EL (cell line): Measurements from ENCODE around the gene CLNK.

ENCODE experiments used
- DNase-seq: peaks from one replicate; pipeline ENCODE4 v3.0.0-alpha.2; 2016

Gene CLNK

DNA sequence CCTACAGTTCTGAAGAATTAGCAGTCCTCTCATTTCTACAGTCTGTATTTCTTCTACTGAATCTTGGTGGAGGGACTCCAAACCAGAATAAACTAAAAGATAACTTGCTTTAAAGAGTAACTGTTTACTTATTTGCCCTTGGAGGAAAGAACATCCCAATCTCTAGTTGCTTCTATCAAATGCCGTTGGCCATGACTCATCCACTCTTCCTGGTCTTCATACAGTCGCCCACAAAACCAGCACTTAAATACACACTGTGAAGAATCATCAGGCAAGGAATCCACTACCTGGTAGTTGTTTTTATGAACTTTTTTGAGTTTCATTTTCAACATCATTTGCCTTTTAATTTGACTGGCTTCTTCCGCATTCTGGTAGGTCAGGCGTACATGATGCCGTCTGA is 241.6 kb downstream of the CLNK start:
- peak; percentile 46 for DNase-seq

DNA sequence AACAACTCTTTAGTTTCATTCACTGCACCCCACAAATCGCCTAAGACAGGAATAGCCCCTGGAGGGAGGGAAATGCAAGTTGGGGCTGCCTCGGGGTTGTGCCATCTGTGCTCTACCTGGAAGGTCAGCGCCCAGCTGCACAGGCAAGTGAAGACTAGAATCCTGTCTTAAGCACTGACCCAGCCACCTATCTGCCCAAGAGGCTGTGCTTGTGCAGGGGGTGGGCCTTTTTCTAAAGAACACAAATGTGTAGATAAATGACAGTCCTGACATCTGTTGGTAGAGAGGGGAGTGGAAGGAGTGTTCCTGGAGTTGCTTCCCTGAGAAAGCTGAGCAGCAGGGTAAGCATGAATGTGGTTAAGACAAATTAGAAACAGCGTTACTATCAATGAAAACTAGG is 243.1 kb downstream of the CLNK start:
- no peak for DNase-seq

DNA sequence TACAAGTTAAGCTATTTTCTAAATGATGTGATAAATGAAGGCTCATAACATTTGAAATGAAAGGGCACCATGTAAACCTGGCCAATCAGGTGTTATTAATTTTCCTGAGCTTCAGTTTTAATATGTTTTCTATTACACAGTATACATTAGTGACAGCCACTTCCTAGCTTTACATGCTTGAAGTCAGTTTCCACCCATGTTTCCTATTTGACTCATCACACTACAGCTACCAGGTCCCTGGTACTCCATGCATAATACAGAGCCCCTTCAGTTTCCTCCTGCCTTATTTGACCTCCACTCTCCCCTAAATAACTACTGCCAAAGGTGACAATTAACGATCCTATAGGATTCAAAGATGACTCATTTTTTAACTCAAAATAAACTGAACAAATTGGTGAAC is 245.6 kb downstream of the CLNK start:
- DNase-seq: no peak

DNA sequence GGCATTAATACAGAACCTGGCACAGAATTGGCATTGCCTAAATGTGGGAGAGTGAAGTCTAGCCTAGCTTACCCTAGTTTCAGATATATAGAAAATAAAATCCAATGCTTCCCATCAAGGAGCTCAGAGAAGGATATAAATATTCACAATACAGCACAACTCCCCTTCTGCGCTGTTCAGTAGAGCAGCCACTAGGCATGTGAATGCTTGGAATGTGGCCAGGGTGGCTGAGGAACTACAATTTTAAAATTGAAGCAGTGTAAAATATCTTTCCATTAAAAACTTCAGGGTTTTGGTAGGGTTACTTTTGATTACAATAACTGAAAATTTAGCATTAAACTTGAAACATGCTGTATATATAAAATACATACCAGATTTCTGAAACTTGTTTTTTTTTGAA is 246.8 kb downstream of the CLNK start:
- DNase-seq: no peak
